A549 (cell line): ENCODE data around the gene DHDDS. TPM values are rescaled to one million over a fixed set of nuclear protein-coding genes. Genes with fewer than 3 reads are reported as not detected.

Experiments used
- ATAC-seq, 2 experiments: fragments of 200-7000 bp in 1 of 2; fragments of >200 bp in 1 of 2; cut with Nextera tagmentation in 1 of 2; cut with Tn5 transposase in 1 of 2; 3 replicates each; pipeline versions ENCODE4 v1.8.0 to v1.9.1; 2018 to 2020; ENCODE audit warnings: mild to moderate bottlenecking in 1 of 2, moderate library complexity in 1 of 2
- CTCF ChIA-PET: fragments of 300-600 bp; sonication (Branson Sonifier 250); formaldehyde crosslinking; extraction: SDS; loops from one replicate; lab custom pipeline; 2021; ENCODE audit warnings: antibody characterized with exemption, inconsistent platforms; lab: Yijun Ruan, JAX
- POLR2A ChIA-PET: fragments of 350-600 bp; formaldehyde crosslinking; extraction: SDS; loops from one replicate; lab custom pipeline; 2021; ENCODE audit warnings: antibody characterized with exemption, inconsistent platforms; lab: Yijun Ruan, JAX
- DNase-seq, 2 experiments: peaks; one replicate each; pipeline versions ENCODE4 v3.0.0 to v3.0.0-alpha.2; 2011 to 2016; ENCODE audit warnings: low read depth in 1 of 2, low spot score in 1 of 2
- FAIRE-seq: peaks from 2 replicates; lab custom pipeline; 2011; peaks lifted over from hg19 to GRCh38; lab: Jason Lieb, UNC
- H3K27ac ChIP-seq, 2 experiments: fragments of >200 bp; sonication (Bioruptor Twin); formaldehyde crosslinking; 3 replicates each; pipeline ENCODE4 v1.5.1; 2016 to 2017
- H3K4me1 ChIP-seq: fragments of >200 bp; sonication (Bioruptor Twin); formaldehyde crosslinking; 3 replicates; pipeline ENCODE4 v1.6.1; 2016
- H3K4me2 ChIP-seq: fragments of >200 bp; sonication (Bioruptor Twin); formaldehyde crosslinking; 3 replicates; pipeline ENCODE4 v1.6.1; 2016
- H3K4me3 ChIP-seq: fragments of >200 bp; sonication (Bioruptor Twin); formaldehyde crosslinking; 3 replicates; pipeline ENCODE4 v1.5.1; 2016
- H3K9me3 ChIP-seq: fragments of >200 bp; sonication (Bioruptor Twin); formaldehyde crosslinking; 3 replicates; pipeline ENCODE4 v1.6.1; 2016
- CBX2 ChIP-seq: fragments of 200-600 bp; sonication (generic); IDR thresholded peaks from 2 replicates; pipeline ENCODE4 v1.6.1; 2016; ENCODE audit warnings: low read depth, mild to moderate bottlenecking, borderline replicate concordance
- CBX8 ChIP-seq: fragments of 200-600 bp; sonication (generic); IDR thresholded peaks from 2 replicates; pipeline ENCODE4 v1.6.1; 2016
- CEBPB ChIP-seq, 2 experiments: fragments of >200 bp in 1 of 2; sonication (Bioruptor Twin) in 1 of 2; formaldehyde crosslinking in 1 of 2; IDR thresholded peaks; 2 replicates each; pipeline ENCODE4 v1.6.1; 2012 to 2016
- CHD4 ChIP-seq: fragments of 200-600 bp; sonication (generic); IDR thresholded peaks from 2 replicates; pipeline ENCODE4 v1.6.1; 2016; ENCODE audit warnings: antibody characterized with exemption, mild to moderate bottlenecking, borderline replicate concordance
- EHF ChIP-seq: fragments of 250-450 bp; sonication (Bioruptor Pico); IDR thresholded peaks from 2 replicates; pipeline ENCODE4 v1.5.0; 2020; ENCODE audit warnings: mild to moderate bottlenecking
- FOSB ChIP-seq: fragments of 250-450 bp; sonication (Bioruptor Pico); IDR thresholded peaks from 2 replicates; pipeline ENCODE4 v1.5.0; 2020; ENCODE audit warnings: mild to moderate bottlenecking, moderate library complexity
- FOSL2 ChIP-seq, 2 experiments: fragments of 450-650 bp in 1 of 2; fragments of >200 bp in 1 of 2; sonication (Bioruptor Twin) in 1 of 2; formaldehyde crosslinking; IDR thresholded peaks; 2 replicates each; pipeline versions ENCODE4 v1.5.0 to v1.6.1; 2016 to 2020; ENCODE audit warnings: mild to moderate bottlenecking in 1 of 2, moderate library complexity in 1 of 2
- FOXS1 ChIP-seq: fragments of 250-450 bp; sonication (Bioruptor Pico); IDR thresholded peaks from 2 replicates; pipeline ENCODE4 v1.5.0; 2020; ENCODE audit warnings: mild to moderate bottlenecking, moderate library complexity
- GATA3 ChIP-seq: IDR thresholded peaks from 2 replicates; pipeline ENCODE4 v1.6.1; 2012; ENCODE audit warnings: borderline replicate concordance
- HEYL ChIP-seq: fragments of 250-450 bp; sonication (Bioruptor Pico); IDR thresholded peaks from 2 replicates; pipeline ENCODE4 v1.8.0; 2021; ENCODE audit warnings: mild to moderate bottlenecking, moderate library complexity
- HOXA7 ChIP-seq: fragments of 250-450 bp; sonication (Bioruptor Pico); IDR thresholded peaks from 2 replicates; pipeline ENCODE4 v1.5.0; 2020; ENCODE audit warnings: mild to moderate bottlenecking, moderate library complexity
- HOXB5 ChIP-seq: fragments of 250-450 bp; sonication (Bioruptor Pico); IDR thresholded peaks from 2 replicates; pipeline ENCODE4 v1.5.0; 2020; ENCODE audit warnings: mild to moderate bottlenecking, moderate library complexity
- JUN ChIP-seq, 2 experiments: fragments of >200 bp; sonication (Bioruptor Twin); formaldehyde crosslinking; IDR thresholded peaks; 2 replicates in 1 of 2; 3 replicates in 1 of 2; pipeline ENCODE4 v1.6.1; 2016 to 2017
- JUNB ChIP-seq: fragments of >200 bp; sonication (Bioruptor Twin); formaldehyde crosslinking; IDR thresholded peaks from 2 replicates; pipeline ENCODE4 v1.6.1; 2016
- KDM1A ChIP-seq: fragments of 200-600 bp; sonication (generic); IDR thresholded peaks from 2 replicates; pipeline ENCODE4 v1.6.1; 2016; ENCODE audit warnings: low read depth, mild to moderate bottlenecking
- MAZ ChIP-seq: fragments of 150-350 bp; IDR thresholded peaks from 2 replicates; pipeline ENCODE4 v1.6.1; 2014; ENCODE audit warnings: antibody characterized with exemption, low read depth, low read length, borderline replicate concordance
- POLR2A ChIP-seq: IDR thresholded peaks from 2 replicates; pipeline ENCODE4 v1.6.1; 2012; ENCODE audit warnings: mild to moderate bottlenecking, low read length
- POLR2AphosphoS2 ChIP-seq: conservative IDR thresholded peaks from 2 replicates; pipeline ENCODE4 v1.6.1; 2012; ENCODE audit warnings: low read length, improper control_type of control experiment, inconsistent platforms
- RAD21 ChIP-seq, 2 experiments: fragments of >200 bp in 1 of 2; sonication (Bioruptor Twin) in 1 of 2; formaldehyde crosslinking in 1 of 2; IDR thresholded peaks in 1 of 2; conservative IDR thresholded peaks in 1 of 2; 2 replicates in 1 of 2; 3 replicates in 1 of 2; pipeline ENCODE4 v1.6.1; 2012 to 2018; ENCODE audit warnings: inconsistent platforms in 1 of 2
- RFX5 ChIP-seq: fragments of 450-650 bp; IDR thresholded peaks from 2 replicates; pipeline ENCODE4 v1.7.1; 2014; ENCODE audit warnings: antibody characterized with exemption, mild to moderate bottlenecking, moderate library complexity
- RNF2 ChIP-seq: fragments of 200-600 bp; sonication (generic); IDR thresholded peaks from 2 replicates; pipeline ENCODE4 v1.6.1; 2016; ENCODE audit warnings: low read depth, mild to moderate bottlenecking, antibody characterized with exemption, moderate library complexity, borderline replicate concordance
- SREBF2 ChIP-seq: fragments of 450-650 bp; IDR thresholded peaks from 2 replicates; pipeline ENCODE4 v1.6.1; 2014; ENCODE audit warnings: mild to moderate bottlenecking, moderate library complexity
- ZC3H11A ChIP-seq: fragments of 450-650 bp; IDR thresholded peaks from 2 replicates; pipeline ENCODE4 v1.6.1; 2014; ENCODE audit warnings: antibody characterized with exemption, mild to moderate bottlenecking
- ZNF302 ChIP-seq: fragments of 250-450 bp; sonication (Bioruptor Pico); IDR thresholded peaks from 2 replicates; pipeline ENCODE4 v1.9.0; 2021; ENCODE audit warnings: inconsistent platforms, mild to moderate bottlenecking, moderate library complexity
- WGBS: methylation state at CpG from one replicate; pipeline ENCODE4 v1.1.6; 2017; ENCODE audit errors: missing lambda C conversion rate; 5-methylcytosine and 5-hydroxymethylcytosine counted together
- polyA plus RNA-seq, 4 experiments: library from polyadenylated mRNA; depleted of rRNA in 3 of 4; stranded (reverse); fragments of >200 nt; fragmentation: RNase III in 1 of 4; extraction: RNeasy Plus Mini Kit Qiagen cat#74134 plus additional on column Dnase treatment in 1 of 4; gene quantifications; 2 replicates in 3 of 4; 3 replicates in 1 of 4; pipeline ENCODE4 v1.2.3, GENCODE V29; 2011 to 2017
- TF ChIP-seq, protein P1 (sequence below): IDR thresholded peaks from 2 replicates; pipeline ENCODE4 v1.6.1; 2012
- TF ChIP-seq, protein P2 (sequence below): IDR thresholded peaks from 2 replicates; pipeline ENCODE4 v1.6.1; 2012; ENCODE audit warnings: low read depth, borderline replicate concordance
- TF ChIP-seq, protein P3 (sequence below): fragments of 200-600 bp; sonication (generic); IDR thresholded peaks from 2 replicates; pipeline ENCODE4 v1.6.1; 2016; ENCODE audit warnings: antibody characterized with exemption, mild to moderate bottlenecking, moderate library complexity

DHDDS gene
- polyA plus RNA-seq, 2 of the 4 experiments (the other 2 are of a cell fraction) = 26.0 to 27.3 TPM

DNA sequence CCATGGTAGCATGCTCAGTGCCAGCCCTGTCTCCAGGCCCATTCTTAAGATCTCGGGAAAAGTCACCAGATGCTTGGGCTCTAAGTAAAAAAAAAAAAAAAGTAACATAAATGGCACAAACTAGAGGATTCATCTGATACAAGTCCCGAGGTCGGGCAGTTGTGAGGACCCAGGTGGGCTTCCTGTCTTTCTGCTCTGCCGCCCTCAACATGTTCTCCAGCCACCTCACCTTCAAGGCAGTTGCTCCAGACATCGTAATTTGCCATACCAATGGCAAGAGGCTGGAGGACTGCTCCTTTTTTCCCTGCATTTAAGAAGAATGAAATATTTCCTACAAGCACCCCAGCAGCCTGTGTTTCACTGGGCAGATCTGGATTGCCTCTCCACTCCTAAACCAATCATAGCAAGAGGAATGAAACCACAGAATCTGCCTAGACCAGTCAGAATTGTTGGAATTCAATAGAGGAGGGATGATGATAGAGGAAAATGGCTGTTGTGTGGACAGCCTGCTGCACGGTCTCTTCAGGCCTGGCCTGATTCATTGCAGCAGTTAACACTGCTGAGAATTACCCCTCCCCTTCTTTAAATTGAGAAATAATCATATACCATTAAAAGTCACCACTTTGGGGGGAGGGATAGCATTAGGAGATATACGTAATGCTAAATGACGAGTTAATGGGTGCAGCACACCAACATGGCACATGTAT, 45.5 kb downstream of the DHDDS start:
- Histone ChIP-seq H3K4me3 (no peak overlapping the region), H3K9me3 (no peaks in the 10 kb centered on the region), H3K4me1 (peaks cover 13% of the 10 kb centered on the region; the same call in 2 of the 3 replicates), H3K4me2 (no peak overlapping the region), H3K27ac (no peak overlapping the region)
- TF ChIP-seq FOSB (CRISPR knock-in tag) = no peak
- no peak for FAIRE-seq
- 78% methylated on average over 8 of the region's 8 CpGs for WGBS
- ChIA-PET CTCF (interaction anchor here (2.2 kb wide), 1 partner anchor 22 kb away, joined by 7 read pairs; no protein-coding TSS in a partner anchor), POLR2A (no interaction called here)
- ATAC-seq = peak in 1 of 2 experiments; percentile 28; a peak in 3 of 6 replicates
- DNase-seq = no peak

DNA sequence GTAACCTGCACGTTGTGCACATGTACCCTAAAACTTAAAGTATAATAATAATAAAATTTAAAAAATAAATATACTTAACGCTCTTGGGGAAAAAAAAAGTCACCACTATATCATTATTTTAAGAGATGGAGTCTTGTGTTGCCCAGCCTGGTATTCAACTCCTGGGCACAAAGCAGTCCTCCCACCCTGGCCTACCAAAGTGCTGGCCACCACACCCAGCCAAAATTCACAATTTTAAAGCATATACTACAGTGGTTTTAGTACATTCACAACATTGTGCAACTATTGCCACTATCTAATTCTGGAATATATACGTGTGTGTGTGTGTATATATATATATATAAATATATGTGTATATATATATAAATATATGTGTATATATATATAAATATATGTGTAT, 46.0 kb downstream of the DHDDS start:
- peaks cover 13% of the 10 kb centered on the region; the same call in 2 of the 3 replicates for H3K4me1 ChIP-seq
- H3K4me3 ChIP-seq = no peak overlapping the region
- no peak overlapping the region for H3K27ac ChIP-seq
- ATAC-seq = no peak
- CTCF ChIA-PET = interaction anchor here (5.0 kb wide), 1 partner anchor 22 kb away, joined by 18 read pairs; no protein-coding TSS in a partner anchor
- WGBS = 88% methylated on average over 3 of the region's 3 CpGs
- H3K9me3 ChIP-seq = no peaks in the 10 kb centered on the region
- DNase-seq = no peak
- no peak overlapping the region for H3K4me2 ChIP-seq
- TF ChIP-seq POLR2A = no peak
- no peak for TF ChIP-seq FOXS1 (CRISPR knock-in tag)
- no peak for TF ChIP-seq JUNB
- no peak for TF ChIP-seq RAD21 (conservative IDR thresholded peaks at IDR 0.05 in 1 of 2, IDR thresholded peaks at IDR 0.05 in 1 of 2)
- TF ChIP-seq CEBPB (IDR thresholded peaks at IDR 0.05) = no peak
- TF ChIP-seq, protein P1, sequence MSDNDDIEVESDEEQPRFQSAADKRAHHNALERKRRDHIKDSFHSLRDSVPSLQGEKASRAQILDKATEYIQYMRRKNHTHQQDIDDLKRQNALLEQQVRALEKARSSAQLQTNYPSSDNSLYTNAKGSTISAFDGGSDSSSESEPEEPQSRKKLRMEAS = no peak
- no peak for TF ChIP-seq POLR2AphosphoS2
- TF ChIP-seq EHF (CRISPR knock-in tag) = no peak
- TF ChIP-seq JUN (IDR thresholded peaks at IDR 0.05) = no peak
- no peak for TF ChIP-seq RNF2
- TF ChIP-seq CBX8 = no peak
- no peak for TF ChIP-seq ZNF302 (CRISPR knock-in tag)
- POLR2A ChIA-PET = no interaction called here
- FAIRE-seq = no peak

DNA sequence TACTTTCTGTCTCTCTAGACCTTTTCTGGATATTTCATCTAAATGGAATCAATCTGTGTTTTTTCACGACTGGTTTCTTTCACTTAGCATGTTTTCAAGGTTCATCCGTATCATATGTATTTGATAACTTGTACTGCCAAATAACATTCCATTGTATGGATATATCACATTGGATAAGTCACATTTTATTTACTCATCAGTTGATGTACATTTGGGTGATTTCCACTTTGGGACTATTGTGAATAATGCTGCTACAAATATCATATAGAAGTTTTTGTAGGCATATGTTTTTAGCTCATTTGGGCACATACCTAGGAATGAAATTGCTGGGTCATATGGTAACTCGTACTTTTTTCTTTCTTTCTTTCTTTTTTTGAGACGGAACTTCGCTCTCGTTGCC, 46.9 kb downstream of the DHDDS start:
- no peak overlapping the region for H3K27ac ChIP-seq
- H3K4me1 ChIP-seq = peaks cover 9% of the 10 kb centered on the region; the same call in 2 of the 3 replicates
- FAIRE-seq = no peak
- no peak overlapping the region for H3K4me2 ChIP-seq
- no peak overlapping the region for H3K4me3 ChIP-seq
- no peak for DNase-seq
- CTCF ChIA-PET = interaction anchor here (1.4 to 5.0 kb wide), 2 partner anchors 21 to 61 kb away, joined by 5 to 18 read pairs; no protein-coding TSS in a partner anchor
- POLR2A ChIA-PET = no interaction called here
- TF ChIP-seq SREBF2 (no peak), GATA3 (no peak), CBX8 (no peak), FOXS1 (CRISPR knock-in tag) (no peak)
- TF ChIP-seq, protein P2, sequence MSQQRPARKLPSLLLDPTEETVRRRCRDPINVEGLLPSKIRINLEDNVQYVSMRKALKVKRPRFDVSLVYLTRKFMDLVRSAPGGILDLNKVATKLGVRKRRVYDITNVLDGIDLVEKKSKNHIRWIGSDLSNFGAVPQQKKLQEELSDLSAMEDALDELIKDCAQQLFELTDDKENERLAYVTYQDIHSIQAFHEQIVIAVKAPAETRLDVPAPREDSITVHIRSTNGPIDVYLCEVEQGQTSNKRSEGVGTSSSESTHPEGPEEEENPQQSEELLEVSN = no peak
- WGBS = 96% methylated on average over 6 of the region's 6 CpGs
- H3K9me3 ChIP-seq = no peaks in the 10 kb centered on the region
- ATAC-seq = no peak

DNA sequence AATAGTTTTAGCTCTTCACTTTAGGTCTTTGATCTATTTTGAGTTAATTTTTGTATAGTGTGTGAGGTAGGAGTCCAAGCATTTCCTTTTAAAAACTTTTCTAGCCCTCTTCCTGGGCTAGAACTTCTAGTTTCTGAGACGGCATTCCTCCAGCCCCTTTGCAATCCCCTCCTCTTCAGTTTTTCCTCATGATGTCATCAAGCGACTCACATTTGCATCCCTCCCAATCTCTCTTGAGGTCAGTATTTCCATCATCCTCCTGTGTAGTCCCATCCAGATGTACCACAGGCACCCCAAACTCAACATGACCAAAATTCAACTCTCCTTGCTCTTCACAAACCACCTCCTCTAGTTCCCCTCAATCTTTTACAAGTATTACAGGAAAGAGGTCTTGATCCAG, 50.8 kb downstream of the DHDDS start:
- H3K27ac ChIP-seq = no peak overlapping the region
- peaks cover 6% of the 10 kb centered on the region; the same call in 1 of the 3 replicates for H3K4me1 ChIP-seq
- CTCF ChIA-PET = interaction anchor here (1.4 to 5.0 kb wide), 2 partner anchors 14 to 17 kb away, joined by 3 to 18 read pairs; no protein-coding TSS in a partner anchor
- DNase-seq = no peak
- WGBS = 75% methylated on average over 2 of the region's 2 CpGs
- no peak for ATAC-seq
- H3K9me3 ChIP-seq = no peaks in the 10 kb centered on the region
- FAIRE-seq = no peak
- POLR2A ChIA-PET = no interaction called here
- no peak overlapping the region for H3K4me3 ChIP-seq
- H3K4me2 ChIP-seq = no peak overlapping the region
- TF ChIP-seq FOSB (CRISPR knock-in tag) = no peak
- no peak for TF ChIP-seq KDM1A
- TF ChIP-seq JUN (IDR thresholded peaks at IDR 0.05) = no peak
- no peak for TF ChIP-seq HOXA7 (CRISPR knock-in tag)
- no peak for TF ChIP-seq FOSL2 (IDR thresholded peaks at IDR 0.05)
- no peak for TF ChIP-seq FOSL2 (CRISPR knock-in tag; IDR thresholded peaks at IDR 0.05)
- TF ChIP-seq MAZ = no peak
- TF ChIP-seq HEYL (CRISPR knock-in tag) = no peak
- no peak for TF ChIP-seq RFX5
- TF ChIP-seq ZC3H11A = no peak
- no peak for TF ChIP-seq CHD4
- no peak for TF ChIP-seq RNF2
- TF ChIP-seq HOXB5 (CRISPR knock-in tag) = no peak
- TF ChIP-seq, protein P3, sequence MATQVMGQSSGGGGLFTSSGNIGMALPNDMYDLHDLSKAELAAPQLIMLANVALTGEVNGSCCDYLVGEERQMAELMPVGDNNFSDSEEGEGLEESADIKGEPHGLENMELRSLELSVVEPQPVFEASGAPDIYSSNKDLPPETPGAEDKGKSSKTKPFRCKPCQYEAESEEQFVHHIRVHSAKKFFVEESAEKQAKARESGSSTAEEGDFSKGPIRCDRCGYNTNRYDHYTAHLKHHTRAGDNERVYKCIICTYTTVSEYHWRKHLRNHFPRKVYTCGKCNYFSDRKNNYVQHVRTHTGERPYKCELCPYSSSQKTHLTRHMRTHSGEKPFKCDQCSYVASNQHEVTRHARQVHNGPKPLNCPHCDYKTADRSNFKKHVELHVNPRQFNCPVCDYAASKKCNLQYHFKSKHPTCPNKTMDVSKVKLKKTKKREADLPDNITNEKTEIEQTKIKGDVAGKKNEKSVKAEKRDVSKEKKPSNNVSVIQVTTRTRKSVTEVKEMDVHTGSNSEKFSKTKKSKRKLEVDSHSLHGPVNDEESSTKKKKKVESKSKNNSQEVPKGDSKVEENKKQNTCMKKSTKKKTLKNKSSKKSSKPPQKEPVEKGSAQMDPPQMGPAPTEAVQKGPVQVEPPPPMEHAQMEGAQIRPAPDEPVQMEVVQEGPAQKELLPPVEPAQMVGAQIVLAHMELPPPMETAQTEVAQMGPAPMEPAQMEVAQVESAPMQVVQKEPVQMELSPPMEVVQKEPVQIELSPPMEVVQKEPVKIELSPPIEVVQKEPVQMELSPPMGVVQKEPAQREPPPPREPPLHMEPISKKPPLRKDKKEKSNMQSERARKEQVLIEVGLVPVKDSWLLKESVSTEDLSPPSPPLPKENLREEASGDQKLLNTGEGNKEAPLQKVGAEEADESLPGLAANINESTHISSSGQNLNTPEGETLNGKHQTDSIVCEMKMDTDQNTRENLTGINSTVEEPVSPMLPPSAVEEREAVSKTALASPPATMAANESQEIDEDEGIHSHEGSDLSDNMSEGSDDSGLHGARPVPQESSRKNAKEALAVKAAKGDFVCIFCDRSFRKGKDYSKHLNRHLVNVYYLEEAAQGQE = no peak
- no peak for TF ChIP-seq CBX2
- TF ChIP-seq CBX8 = no peak
